ENCODE measurements around the gene ARL15. TPM values are rescaled to one million over a fixed set of nuclear protein-coding genes. Genes with fewer than 3 reads are reported as not detected.

ARL15 gene
- total and polyA plus RNA-seq, 2 of the 4 experiments (the other 2 are of a cell fraction) = 7.3 to 19.2 TPM

- Histone ChIP-seq H4K20me1 (ENCODE audit: insufficient read depth, low read length) (no peaks in the 10 kb centered on the region), H3K56ac (ENCODE audit: extremely low read depth, insufficient read depth, low read length) (no peak overlapping the region), H3K4me3 (ENCODE audit: insufficient read depth, low read depth, low read length) (no peak overlapping the region), H2BK5ac (ENCODE audit: low read depth, low read length, poor library complexity, severe bottlenecking) (no peak overlapping the region), H3K9me1 (ENCODE audit: insufficient read depth, low read length) (no peaks in the 10 kb centered on the region), H2AK9ac (replicated peaks; ENCODE audit: low read depth, low read length, poor library complexity) (no peak overlapping the region), H3K4me2 (ENCODE audit: low read depth, low read length) (no peak overlapping the region), H3K23ac (ENCODE audit: low read depth, low read length) (no peak overlapping the region), H4K91ac (ENCODE audit: insufficient read depth, low read depth, low read length) (no peak overlapping the region), H3K18ac (ENCODE audit: low read depth, low read length) (no peak overlapping the region), H3K9me3 (ENCODE audit: control insufficient read depth, insufficient read depth, low read length) (no peaks in the 10 kb centered on the region), H3K79me1 (ENCODE audit: low read depth in 1 of 2, low read length in 2 of 2) (no peaks in the 10 kb centered on the region), H3K27ac (ENCODE audit: insufficient read depth, low read length) (no peak overlapping the region), H4K5ac (ENCODE audit: low read depth, low read length) (no peak overlapping the region), H4K8ac (ENCODE audit: low read depth in 2 of 2, low read length in 2 of 2) (no peak overlapping the region), H2BK20ac (ENCODE audit: low read depth, low read length) (no peak overlapping the region), H3K9ac (ENCODE audit: low read depth, low read length) (no peak overlapping the region), H3K4me1 (ENCODE audit: control insufficient read depth, insufficient read depth, low read length) (no peaks in the 10 kb centered on the region), H2AK5ac (ENCODE audit: low read depth, low read length) (no peak overlapping the region), H2BK15ac (ENCODE audit: low read depth, low read length) (no peak overlapping the region), H3K27me3 (ENCODE audit: control insufficient read depth, insufficient read depth, low read length) (no peaks in the 10 kb centered on the region), H3K36me3 (ENCODE audit: control insufficient read depth, insufficient read depth, low read length) (no peaks in the 10 kb centered on the region), H3K4ac (ENCODE audit: low read depth, low read length) (no peak overlapping the region), H3K14ac (replicated peaks; ENCODE audit: low read depth, low read length) (no peak overlapping the region), H2BK120ac (ENCODE audit: low read depth, low read length) (no peak overlapping the region), H2AFZ (replicated peaks; ENCODE audit: low read length, poor library complexity) (no peak overlapping the region)
- ChIA-PET CTCF (interaction anchor here (0.6 kb wide), 1 partner anchor 16 kb away, joined by 3 read pairs; no protein-coding TSS in a partner anchor), POLR2A (ENCODE audit: unreplicated experiment) (no interaction called here)
- no CpG with 5 or more reads among the region's 3 CpGs for WGBS, 2 experiments (ENCODE audit: extremely low coverage in 2 of 2, insufficient read length in 1 of 2)
- intact Hi-C loops (cut with micrococcal nuclease) = no loop called here
- BruUV-seq (replicated peaks) = no TSS peak
- in situ Hi-C loops (cut with MboI; ENCODE audit: low sequenced_read_pairs) = no loop called here
- DNase-seq (no peak), ATAC-seq (ENCODE audit: low read depth) (no peak)
- dilution Hi-C loops (cut with HindIII; ENCODE audit: low sequenced_read_pairs, unreplicated experiment) = no loop called here
- TF ChIP-seq POLR2A (IDR thresholded peaks at IDR 0.05; ENCODE audit: low read depth, low read length) (no peak), CEBPB (IDR thresholded peaks at IDR 0.05; ENCODE audit: low read depth, low read length) (no peak)
Measured at GRCh38 chr5:54073131-54073530, 237.2 kb downstream of the ARL15 start.
